AML-193 (cell line): ENCODE data around the gene MDK.
"Not testable (repeated sequence)": the region's sequence is repeated elsewhere in the genome, so short reads cannot be mapped to it uniquely, and the experiment has no call there.

Source experiments
- DNase-seq, 2 experiments: peaks; one replicate each; lab custom pipeline; 2025; lab: John Stamatoyannopoulos, UW

The MDK gene

GRCh38 chr11:46369458-46370152 is 11.9 kb upstream of the MDK start:
- peak in 1 of 2 experiments; percentile 19 for DNase-seq

DNA sequence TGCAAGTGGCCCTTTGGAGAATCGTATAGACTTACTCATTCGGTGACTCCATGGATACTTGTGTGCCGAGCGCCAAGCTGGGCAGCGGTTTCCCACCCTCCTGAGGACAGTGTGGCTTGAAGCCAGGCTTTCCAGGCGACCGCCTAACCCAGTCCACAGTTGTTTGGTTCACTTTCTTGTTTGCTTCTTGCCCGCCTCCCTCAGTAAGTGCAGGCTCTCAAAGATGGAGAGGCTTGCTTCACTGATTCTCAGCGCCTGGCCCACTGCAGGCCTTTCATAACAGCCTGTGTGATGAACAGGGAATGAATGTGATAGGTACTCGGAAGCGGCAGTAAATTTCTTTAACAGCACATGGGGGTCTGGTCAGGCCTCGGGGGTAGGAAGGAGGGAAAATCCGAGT is 11.2 kb upstream of the MDK start:
- DNase-seq: no peak

GRCh38 chr11:46371262-46371661 is 10.2 kb upstream of the MDK start:
- DNase-seq: not testable (repeated sequence)

GRCh38 chr11:46372086-46372485 is 9.4 kb upstream of the MDK start:
- DNase-seq: no peak

GRCh38 chr11:46372501-46372900 is 9.0 kb upstream of the MDK start:
- DNase-seq: not testable (repeated sequence)

- no peak for DNase-seq
Measured at GRCh38 chr11:46373787-46374740, 7.4 kb upstream of the MDK start.

- DNase-seq: no peak
Measured at GRCh38 chr11:46374815-46375214, 6.7 kb upstream of the MDK start.

DNA sequence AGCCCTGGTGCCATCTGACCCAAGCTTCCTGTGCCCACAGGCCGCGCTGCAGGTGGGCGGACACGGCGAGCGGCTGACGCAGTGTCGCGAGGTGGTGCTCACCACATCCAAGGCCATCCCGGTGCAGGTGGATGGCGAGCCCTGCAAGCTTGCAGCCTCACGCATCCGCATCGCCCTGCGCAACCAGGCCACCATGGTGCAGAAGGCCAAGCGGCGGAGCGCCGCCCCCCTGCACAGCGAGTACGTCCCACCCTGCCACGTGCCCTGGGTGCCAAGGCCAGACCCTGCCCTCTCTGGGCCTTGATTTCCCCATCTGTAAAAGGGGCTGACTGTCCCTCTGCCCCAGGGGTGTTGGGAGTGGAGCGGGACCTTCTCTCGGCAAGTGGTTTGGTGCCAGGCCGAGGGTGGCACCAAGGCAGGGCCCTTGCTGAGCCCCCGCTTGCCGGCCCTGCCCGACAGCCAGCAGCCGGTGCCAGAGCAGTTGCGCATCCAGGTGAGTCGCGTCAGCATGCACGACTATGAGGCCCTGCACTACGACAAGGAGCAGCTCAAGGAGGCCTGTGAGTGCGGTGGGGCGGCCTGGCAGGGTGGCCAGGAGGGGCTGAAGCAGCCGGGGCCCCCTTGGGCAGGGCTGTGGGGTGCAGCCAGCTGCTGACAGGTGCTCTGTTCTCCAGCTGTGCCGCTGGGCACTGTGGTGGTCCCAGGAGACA is 5.9 kb upstream of the MDK start:
- no peak for DNase-seq

GRCh38 chr11:46376258-46377050 is 5.0 kb upstream of the MDK start:
- no peak for DNase-seq

- DNase-seq: no peak
Measured at GRCh38 chr11:46377290-46377689, 4.2 kb upstream of the MDK start.

GRCh38 chr11:46377831-46378230 is 3.6 kb upstream of the MDK start:
- no peak for DNase-seq

DNA sequence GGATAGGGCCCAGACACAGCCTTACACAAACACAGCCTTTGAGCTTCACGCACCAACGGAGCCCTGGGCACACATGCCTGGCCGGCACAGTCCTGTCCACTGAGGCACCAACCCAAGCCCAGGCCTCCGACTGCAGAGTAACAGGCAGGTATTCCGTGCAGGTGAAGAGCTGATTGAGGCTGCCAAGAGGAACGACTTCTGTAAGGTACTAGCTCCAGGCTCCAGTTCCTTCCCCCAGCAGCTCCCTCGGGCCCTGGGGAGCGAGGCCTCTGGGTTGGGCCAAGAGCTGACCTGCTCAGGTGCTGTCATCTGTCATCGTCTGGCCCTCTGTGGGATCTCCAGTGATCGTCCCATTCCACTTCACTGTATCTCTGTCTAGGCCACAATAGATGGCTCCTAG is 3.2 kb upstream of the MDK start:
- no peak for DNase-seq

GRCh38 chr11:46378811-46379481 is 2.5 kb upstream of the MDK start:
- no peak for DNase-seq

- DNase-seq: not testable (repeated sequence)
Measured at GRCh38 chr11:46379482-46380293, 1.8 kb upstream of the MDK start.

- DNase-seq: no peak
Measured at GRCh38 chr11:46380340-46381047, 975 bp upstream of the MDK start.

GRCh38 chr11:46381819-46382645 is 563 bp downstream of the MDK start:
- no peak for DNase-seq

DNA sequence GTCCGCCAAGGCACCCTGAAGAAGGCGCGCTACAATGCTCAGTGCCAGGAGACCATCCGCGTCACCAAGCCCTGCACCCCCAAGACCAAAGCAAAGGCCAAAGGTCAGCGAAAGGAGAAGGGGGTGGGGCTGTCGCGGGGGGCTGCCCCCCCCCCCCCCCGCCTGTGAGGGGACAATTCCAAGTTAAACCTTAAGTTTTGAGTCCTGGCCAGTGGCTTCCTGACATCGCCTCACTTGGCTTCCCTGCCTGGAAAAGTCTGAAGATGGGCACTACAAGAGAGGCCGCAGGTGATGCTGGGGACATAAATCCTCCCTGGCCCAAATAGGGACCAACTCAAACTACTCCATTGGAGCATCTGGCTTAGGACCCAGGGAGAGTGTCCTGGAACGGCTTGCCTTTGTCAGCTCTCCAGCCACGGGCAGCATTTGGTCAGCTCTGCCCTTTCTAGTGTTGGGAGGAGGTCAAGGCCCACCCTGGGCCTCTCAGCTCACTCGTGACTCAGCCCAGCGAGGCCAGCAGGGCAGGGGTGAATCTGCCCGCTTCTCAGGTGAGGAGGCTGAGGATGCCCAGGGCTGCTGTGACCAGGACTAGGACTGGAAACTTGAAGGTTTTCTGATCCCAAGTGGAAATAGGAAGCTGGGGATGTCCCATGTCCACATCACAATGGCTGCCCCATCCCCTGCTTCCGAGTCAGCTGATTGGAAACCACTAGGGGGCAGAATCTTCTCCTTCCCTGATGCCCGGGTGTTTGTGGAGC is 1.4 kb downstream of the MDK start:
- DNase-seq: no peak

DNA sequence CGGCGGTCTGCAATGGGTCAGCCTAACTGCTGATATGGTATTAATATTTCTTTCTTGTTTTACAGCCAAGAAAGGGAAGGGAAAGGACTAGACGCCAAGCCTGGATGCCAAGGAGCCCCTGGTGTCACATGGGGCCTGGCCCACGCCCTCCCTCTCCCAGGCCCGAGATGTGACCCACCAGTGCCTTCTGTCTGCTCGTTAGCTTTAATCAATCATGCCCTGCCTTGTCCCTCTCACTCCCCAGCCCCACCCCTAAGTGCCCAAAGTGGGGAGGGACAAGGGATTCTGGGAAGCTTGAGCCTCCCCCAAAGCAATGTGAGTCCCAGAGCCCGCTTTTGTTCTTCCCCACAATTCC is 1.9 kb downstream of the MDK start:
- DNase-seq: no peak
